ENCODE results near the gene RDH12. TPM values are rescaled to one million over a fixed set of nuclear protein-coding genes. Genes with fewer than 3 reads are reported as not detected.
A peak's percentile ranks its signal among the peaks of the same experiment; 100 is the strongest.

The RDH12 gene
- total and polyA plus RNA-seq, 9 of the 15 experiments (the other 6 are each of a cell fraction or from before 2014, with no cell fraction given): 0.03 to 0.29 (median 0.07) TPM; not detected in 2

DNA sequence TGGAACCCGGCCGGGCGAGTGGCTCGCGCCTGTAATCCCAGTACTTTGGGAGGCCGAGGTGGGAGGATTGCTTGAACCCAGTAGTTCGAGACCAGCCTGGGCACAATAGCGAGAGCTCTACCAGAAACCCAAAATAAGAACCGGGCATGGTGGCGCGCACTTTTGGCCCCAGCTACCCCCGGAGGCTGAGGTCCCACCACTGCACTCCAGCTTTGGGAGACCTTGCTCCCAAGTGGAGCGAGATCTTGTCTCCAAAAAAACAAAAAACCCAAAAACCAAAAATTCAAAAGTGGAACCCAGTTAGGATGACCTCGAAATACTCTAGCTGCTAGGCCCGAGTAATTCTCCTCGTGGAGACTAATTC lies 26.5 kb upstream of the RDH12 start (continued):
- TF ChIP-seq, protein P1, sequence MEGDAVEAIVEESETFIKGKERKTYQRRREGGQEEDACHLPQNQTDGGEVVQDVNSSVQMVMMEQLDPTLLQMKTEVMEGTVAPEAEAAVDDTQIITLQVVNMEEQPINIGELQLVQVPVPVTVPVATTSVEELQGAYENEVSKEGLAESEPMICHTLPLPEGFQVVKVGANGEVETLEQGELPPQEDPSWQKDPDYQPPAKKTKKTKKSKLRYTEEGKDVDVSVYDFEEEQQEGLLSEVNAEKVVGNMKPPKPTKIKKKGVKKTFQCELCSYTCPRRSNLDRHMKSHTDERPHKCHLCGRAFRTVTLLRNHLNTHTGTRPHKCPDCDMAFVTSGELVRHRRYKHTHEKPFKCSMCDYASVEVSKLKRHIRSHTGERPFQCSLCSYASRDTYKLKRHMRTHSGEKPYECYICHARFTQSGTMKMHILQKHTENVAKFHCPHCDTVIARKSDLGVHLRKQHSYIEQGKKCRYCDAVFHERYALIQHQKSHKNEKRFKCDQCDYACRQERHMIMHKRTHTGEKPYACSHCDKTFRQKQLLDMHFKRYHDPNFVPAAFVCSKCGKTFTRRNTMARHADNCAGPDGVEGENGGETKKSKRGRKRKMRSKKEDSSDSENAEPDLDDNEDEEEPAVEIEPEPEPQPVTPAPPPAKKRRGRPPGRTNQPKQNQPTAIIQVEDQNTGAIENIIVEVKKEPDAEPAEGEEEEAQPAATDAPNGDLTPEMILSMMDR (IDR thresholded peaks at IDR 0.05 in 2 of 3, conservative IDR thresholded peaks at IDR 0.05 in 1 of 3; ENCODE audit: insufficient read depth in 2 of 3, low read depth in 1 of 3, low read length in 3 of 3): 0 out of 6 replicates have a peak, but pooled peaks of 1 of the 3 experiments have one; percentile 2
- no peak for TF ChIP-seq SP1 (CRISPR knock-in tag; IDR thresholded peaks at IDR 0.05)
- TF ChIP-seq SUPT5H (IDR thresholded peaks at IDR 0.05): 0 out of 2 replicates have a peak, but pooled peaks have one; percentile 38
- TF ChIP-seq BRF1 (IDR thresholded peaks at IDR 0.05; ENCODE audit: borderline replicate concordance, extremely low read depth, insufficient read length): no peak
- TF ChIP-seq BRD4 (IDR thresholded peaks at IDR 0.05): no peak
- TF ChIP-seq HDAC6 (IDR thresholded peaks at IDR 0.05; ENCODE audit: low read depth, low read length): no peak
- TF ChIP-seq, protein P2, sequence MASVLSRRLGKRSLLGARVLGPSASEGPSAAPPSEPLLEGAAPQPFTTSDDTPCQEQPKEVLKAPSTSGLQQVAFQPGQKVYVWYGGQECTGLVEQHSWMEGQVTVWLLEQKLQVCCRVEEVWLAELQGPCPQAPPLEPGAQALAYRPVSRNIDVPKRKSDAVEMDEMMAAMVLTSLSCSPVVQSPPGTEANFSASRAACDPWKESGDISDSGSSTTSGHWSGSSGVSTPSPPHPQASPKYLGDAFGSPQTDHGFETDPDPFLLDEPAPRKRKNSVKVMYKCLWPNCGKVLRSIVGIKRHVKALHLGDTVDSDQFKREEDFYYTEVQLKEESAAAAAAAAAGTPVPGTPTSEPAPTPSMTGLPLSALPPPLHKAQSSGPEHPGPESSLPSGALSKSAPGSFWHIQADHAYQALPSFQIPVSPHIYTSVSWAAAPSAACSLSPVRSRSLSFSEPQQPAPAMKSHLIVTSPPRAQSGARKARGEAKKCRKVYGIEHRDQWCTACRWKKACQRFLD (CRISPR knock-in tag; IDR thresholded peaks at IDR 0.05): peak; percentile 55; the same call in 1 of the 2 replicates
- no peak for TF ChIP-seq MCM5 (IDR thresholded peaks at IDR 0.05; ENCODE audit: low read depth)
- peak; percentile 5 for TF ChIP-seq POLR2B (IDR thresholded peaks at IDR 0.05; ENCODE audit: low read depth, partially characterized antibody)
- no peak for TF ChIP-seq PHF21A (IDR thresholded peaks at IDR 0.05; ENCODE audit: borderline replicate concordance, low read depth)
- TF ChIP-seq ZNF584 (CRISPR knock-in tag; IDR thresholded peaks at IDR 0.05; ENCODE audit: low read depth): 0 out of 2 replicates have a peak, but pooled peaks have one; percentile 12
- no peak for TF ChIP-seq SAFB2 (IDR thresholded peaks at IDR 0.05; ENCODE audit: borderline replicate concordance, low read depth, low read length, severe bottlenecking)
- no peak for TF ChIP-seq NFRKB (IDR thresholded peaks at IDR 0.05; ENCODE audit: low read depth)
- TF ChIP-seq RBM22 (IDR thresholded peaks at IDR 0.05; ENCODE audit: low read depth, low read length, poor library complexity, severe bottlenecking): no peak
- TF ChIP-seq, protein P3, sequence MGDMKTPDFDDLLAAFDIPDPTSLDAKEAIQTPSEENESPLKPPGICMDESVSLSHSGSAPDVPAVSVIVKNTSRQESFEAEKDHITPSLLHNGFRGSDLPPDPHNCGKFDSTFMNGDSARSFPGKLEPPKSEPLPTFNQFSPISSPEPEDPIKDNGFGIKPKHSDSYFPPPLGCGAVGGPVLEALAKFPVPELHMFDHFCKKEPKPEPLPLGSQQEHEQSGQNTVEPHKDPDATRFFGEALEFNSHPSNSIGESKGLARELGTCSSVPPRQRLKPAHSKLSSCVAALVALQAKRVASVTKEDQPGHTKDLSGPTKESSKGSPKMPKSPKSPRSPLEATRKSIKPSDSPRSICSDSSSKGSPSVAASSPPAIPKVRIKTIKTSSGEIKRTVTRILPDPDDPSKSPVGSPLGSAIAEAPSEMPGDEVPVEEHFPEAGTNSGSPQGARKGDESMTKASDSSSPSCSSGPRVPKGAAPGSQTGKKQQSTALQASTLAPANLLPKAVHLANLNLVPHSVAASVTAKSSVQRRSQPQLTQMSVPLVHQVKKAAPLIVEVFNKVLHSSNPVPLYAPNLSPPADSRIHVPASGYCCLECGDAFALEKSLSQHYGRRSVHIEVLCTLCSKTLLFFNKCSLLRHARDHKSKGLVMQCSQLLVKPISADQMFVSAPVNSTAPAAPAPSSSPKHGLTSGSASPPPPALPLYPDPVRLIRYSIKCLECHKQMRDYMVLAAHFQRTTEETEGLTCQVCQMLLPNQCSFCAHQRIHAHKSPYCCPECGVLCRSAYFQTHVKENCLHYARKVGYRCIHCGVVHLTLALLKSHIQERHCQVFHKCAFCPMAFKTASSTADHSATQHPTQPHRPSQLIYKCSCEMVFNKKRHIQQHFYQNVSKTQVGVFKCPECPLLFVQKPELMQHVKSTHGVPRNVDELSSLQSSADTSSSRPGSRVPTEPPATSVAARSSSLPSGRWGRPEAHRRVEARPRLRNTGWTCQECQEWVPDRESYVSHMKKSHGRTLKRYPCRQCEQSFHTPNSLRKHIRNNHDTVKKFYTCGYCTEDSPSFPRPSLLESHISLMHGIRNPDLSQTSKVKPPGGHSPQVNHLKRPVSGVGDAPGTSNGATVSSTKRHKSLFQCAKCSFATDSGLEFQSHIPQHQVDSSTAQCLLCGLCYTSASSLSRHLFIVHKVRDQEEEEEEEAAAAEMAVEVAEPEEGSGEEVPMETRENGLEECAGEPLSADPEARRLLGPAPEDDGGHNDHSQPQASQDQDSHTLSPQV (IDR thresholded peaks at IDR 0.05): 0 out of 2 replicates have a peak, but pooled peaks have one; percentile 25
- TF ChIP-seq ZNF436 (CRISPR knock-in tag; IDR thresholded peaks at IDR 0.05): no peak

All from K562 (cell line).